ENCODE results near the gene DDX25.
A peak's percentile ranks its signal among the peaks of the same experiment; 100 is the strongest.

The DDX25 gene

GRCh38 chr11:125883375-125883774 is 20.9 kb upstream of the DDX25 start:
- Histone ChIP-seq H3K56ac (ENCODE audit: low read length) (no peak overlapping the region), H3K9ac (ENCODE audit: low read length) (no peak overlapping the region), H3K27ac (ENCODE audit: low read depth, low read length) (no peak overlapping the region), H3K4ac (ENCODE audit: low read depth, low read length) (no peak overlapping the region), H3K79me2 (ENCODE audit: control insufficient read depth, insufficient read depth, low read length) (no peaks in the 10 kb centered on the region), H4K8ac (ENCODE audit: low read depth, low read length) (no peak overlapping the region), H2BK120ac (ENCODE audit: low read depth, low read length) (no peak overlapping the region), H3K18ac (ENCODE audit: low read length) (no peak overlapping the region), H3K27me3 (ENCODE audit: insufficient read depth, low read length, poor library complexity) (no peaks in the 10 kb centered on the region), H4K5ac (ENCODE audit: low read length) (no peak overlapping the region), H3K4me3 (ENCODE audit: low read length) (no peak overlapping the region), H3K36me3 (ENCODE audit: control insufficient read depth, insufficient read depth, low read length) (no peaks in the 10 kb centered on the region), H2BK15ac (replicated peaks; ENCODE audit: low read depth) (no peak overlapping the region), H3K4me2 (ENCODE audit: low read length) (no peak overlapping the region), H3K4me1 (ENCODE audit: control insufficient read depth, low read depth, low read length) (no peaks in the 10 kb centered on the region), H3K79me1 (ENCODE audit: low read length) (no peaks in the 10 kb centered on the region), H2BK5ac (ENCODE audit: low read length) (no peak overlapping the region), H3K23ac (ENCODE audit: low read length) (no peak overlapping the region), H2AK5ac (ENCODE audit: low read length) (no peak overlapping the region)
- no CpG with 5 or more reads among the region's 8 CpGs for WGBS (ENCODE audit: extremely low coverage, insufficient coverage, low lambda C conversion rate)
- DNase-seq, result no peak

GRCh38 chr11:125886997-125887372 is 17.3 kb upstream of the DDX25 start:
- Histone ChIP-seq H3K9ac (ENCODE audit: low read length) (no peak overlapping the region), H3K79me1 (ENCODE audit: low read length) (no peaks in the 10 kb centered on the region), H3K27me3 (ENCODE audit: insufficient read depth, low read length, poor library complexity) (no peaks in the 10 kb centered on the region), H4K8ac (ENCODE audit: low read depth, low read length) (no peak overlapping the region), H2BK120ac (ENCODE audit: low read depth, low read length) (no peak overlapping the region), H3K36me3 (ENCODE audit: control insufficient read depth, insufficient read depth, low read length) (no peaks in the 10 kb centered on the region), H3K18ac (ENCODE audit: low read length) (no peak overlapping the region), H3K4ac (ENCODE audit: low read depth, low read length) (no peak overlapping the region), H3K4me3 (ENCODE audit: low read length) (no peak overlapping the region), H2AK5ac (ENCODE audit: low read length) (no peak overlapping the region), H2BK5ac (ENCODE audit: low read length) (no peak overlapping the region), H3K79me2 (ENCODE audit: control insufficient read depth, insufficient read depth, low read length) (peaks cover 2% of the 10 kb centered on the region), H3K4me2 (ENCODE audit: low read length) (no peak overlapping the region), H3K27ac (ENCODE audit: low read depth, low read length) (no peak overlapping the region), H4K5ac (ENCODE audit: low read length) (no peak overlapping the region), H3K56ac (ENCODE audit: low read length) (peak overlapping the region; percentile 90), H3K23ac (ENCODE audit: low read length) (no peak overlapping the region), H3K4me1 (ENCODE audit: control insufficient read depth, low read depth, low read length) (no peaks in the 10 kb centered on the region), H2BK15ac (replicated peaks; ENCODE audit: low read depth) (no peak overlapping the region)
- WGBS (ENCODE audit: extremely low coverage, insufficient coverage, low lambda C conversion rate), result no CpG with 5 or more reads among the region's 24 CpGs
- no peak for DNase-seq

- Histone ChIP-seq H3K4me3 (ENCODE audit: low read length) (peak within 1 kb of the TSS; percentile 39), H3K27ac (ENCODE audit: low read depth, low read length) (peak within 1 kb of the TSS; percentile 65), H3K79me1 (ENCODE audit: low read length) (no peaks in the 10 kb centered on the region)
Observed at GRCh38 chr11:125887373-125888324, 16.7 kb upstream of the DDX25 start, which contains the start of gene HYLS1. HYLS1 (plus strand) TSS chr11:125887668; CDS start chr11:125899369, 11,701 bp downstream.

GRCh38 chr11:125890447-125891100 is 13.7 kb upstream of the DDX25 start:
- no peak overlapping the region for H3K27ac ChIP-seq (ENCODE audit: low read depth, low read length)
- DNase-seq, result no peak
- no peak overlapping the region for H3K4me2 ChIP-seq (ENCODE audit: low read length)
- H3K9ac ChIP-seq (ENCODE audit: low read length), result no peak overlapping the region
- H3K4me1 ChIP-seq (ENCODE audit: control insufficient read depth, low read depth, low read length), result no peaks in the 10 kb centered on the region
- H3K27me3 ChIP-seq (ENCODE audit: insufficient read depth, low read length, poor library complexity), result no peaks in the 10 kb centered on the region
- no peak overlapping the region for H3K23ac ChIP-seq (ENCODE audit: low read length)
- peaks cover 3% of the 10 kb centered on the region for H3K36me3 ChIP-seq (ENCODE audit: control insufficient read depth, insufficient read depth, low read length)
- no peak overlapping the region for H4K5ac ChIP-seq (ENCODE audit: low read length)
- H3K56ac ChIP-seq (ENCODE audit: low read length), result no peak overlapping the region
- no peak overlapping the region for H2AK5ac ChIP-seq (ENCODE audit: low read length)
- H2BK5ac ChIP-seq (ENCODE audit: low read length), result no peak overlapping the region
- H3K79me2 ChIP-seq (ENCODE audit: control insufficient read depth, insufficient read depth, low read length), result peaks cover 3% of the 10 kb centered on the region
- H3K18ac ChIP-seq (ENCODE audit: low read length), result no peak overlapping the region
- no peak overlapping the region for H3K4ac ChIP-seq (ENCODE audit: low read depth, low read length)
- peaks cover 4% of the 10 kb centered on the region for H3K79me1 ChIP-seq (ENCODE audit: low read length)
- no peak overlapping the region for H2BK15ac ChIP-seq (replicated peaks; ENCODE audit: low read depth)
- no CpG with 5 or more reads among the region's 3 CpGs for WGBS (ENCODE audit: extremely low coverage, insufficient coverage, low lambda C conversion rate)
- no peak overlapping the region for H2BK120ac ChIP-seq (ENCODE audit: low read depth, low read length)
- H3K4me3 ChIP-seq (ENCODE audit: low read length), result no peak overlapping the region
- H4K8ac ChIP-seq (ENCODE audit: low read depth, low read length), result no peak overlapping the region

More at GRCh38 chr11:125887373-125888324, 16.7 kb upstream of the DDX25 start, which contains the start of gene HYLS1:
- no CpG with 5 or more reads among the region's 91 CpGs for WGBS (ENCODE audit: extremely low coverage, insufficient coverage, low lambda C conversion rate)
- peak; percentile 98 for DNase-seq
- H2BK120ac ChIP-seq (ENCODE audit: low read depth, low read length), result no peak within 1 kb of the TSS
- H2BK5ac ChIP-seq (ENCODE audit: low read length), result peak within 1 kb of the TSS; percentile 14
- no peaks in the 10 kb centered on the region for H3K36me3 ChIP-seq (ENCODE audit: control insufficient read depth, insufficient read depth, low read length)
- H2BK15ac ChIP-seq (replicated peaks; ENCODE audit: low read depth), result no peak within 1 kb of the TSS
- H3K27me3 ChIP-seq (ENCODE audit: insufficient read depth, low read length, poor library complexity), result no peaks in the 10 kb centered on the region
- H3K4me1 ChIP-seq (ENCODE audit: control insufficient read depth, low read depth, low read length), result no peaks in the 10 kb centered on the region
- peaks cover 2% of the 10 kb centered on the region for H3K79me2 ChIP-seq (ENCODE audit: control insufficient read depth, insufficient read depth, low read length)
- H3K56ac ChIP-seq (ENCODE audit: low read length), result peak within 1 kb of the TSS; percentile 90
- H2AK5ac ChIP-seq (ENCODE audit: low read length), result no peak within 1 kb of the TSS
- peak within 1 kb of the TSS; percentile 57 for H4K8ac ChIP-seq (ENCODE audit: low read depth, low read length)
- peak within 1 kb of the TSS; percentile 17 for H3K4ac ChIP-seq (ENCODE audit: low read depth, low read length)
- H3K23ac ChIP-seq (ENCODE audit: low read length), result no peak within 1 kb of the TSS
- no peak within 1 kb of the TSS for H4K5ac ChIP-seq (ENCODE audit: low read length)
- H3K18ac ChIP-seq (ENCODE audit: low read length), result peak within 1 kb of the TSS; percentile 23
- H3K9ac ChIP-seq (ENCODE audit: low read length), result peak within 1 kb of the TSS; percentile 79
- peak within 1 kb of the TSS; percentile 35 for H3K4me2 ChIP-seq (ENCODE audit: low read length)

DNA sequence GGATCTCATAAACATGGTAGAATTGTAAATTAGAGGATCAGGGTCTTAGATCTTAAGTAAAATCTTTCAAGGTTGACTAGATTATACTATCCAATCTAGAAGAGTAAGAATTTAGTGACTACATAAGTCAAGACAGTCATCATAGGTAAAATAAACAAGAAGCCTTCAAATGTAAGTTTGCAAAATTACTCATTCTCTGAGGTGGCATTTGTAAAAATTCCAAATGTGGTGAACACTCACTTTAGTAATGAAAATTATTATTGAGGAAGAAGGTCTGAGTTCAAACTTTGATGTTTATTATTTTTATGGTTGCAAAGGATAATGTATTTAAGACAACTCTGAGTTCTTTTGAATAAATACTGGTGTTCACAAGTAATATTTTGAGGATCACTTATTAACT is 12.2 kb upstream of the DDX25 start:
- peaks cover 6% of the 10 kb centered on the region for H3K79me1 ChIP-seq (ENCODE audit: low read length)
- DNase-seq, result no peak
- H2BK5ac ChIP-seq (ENCODE audit: low read length), result no peak overlapping the region

More for the DNA sequence above, 12.2 kb upstream of the DDX25 start:
- H2AK5ac ChIP-seq (ENCODE audit: low read length), result no peak overlapping the region
- H4K5ac ChIP-seq (ENCODE audit: low read length), result no peak overlapping the region
- no peak overlapping the region for H3K18ac ChIP-seq (ENCODE audit: low read length)
- H3K79me2 ChIP-seq (ENCODE audit: control insufficient read depth, insufficient read depth, low read length), result peaks cover 3% of the 10 kb centered on the region
- H3K4me1 ChIP-seq (ENCODE audit: control insufficient read depth, low read depth, low read length), result no peaks in the 10 kb centered on the region
- no peak overlapping the region for H2BK120ac ChIP-seq (ENCODE audit: low read depth, low read length)
- H3K9ac ChIP-seq (ENCODE audit: low read length), result no peak overlapping the region
- no peak overlapping the region for H3K4me3 ChIP-seq (ENCODE audit: low read length)
- no peak overlapping the region for H4K8ac ChIP-seq (ENCODE audit: low read depth, low read length)
- no peak overlapping the region for H3K4me2 ChIP-seq (ENCODE audit: low read length)
- H2BK15ac ChIP-seq (replicated peaks; ENCODE audit: low read depth), result no peak overlapping the region
- no peak overlapping the region for H3K27ac ChIP-seq (ENCODE audit: low read depth, low read length)
- H3K36me3 ChIP-seq (ENCODE audit: control insufficient read depth, insufficient read depth, low read length), result peaks cover 3% of the 10 kb centered on the region
- no peaks in the 10 kb centered on the region for H3K27me3 ChIP-seq (ENCODE audit: insufficient read depth, low read length, poor library complexity)
- no peak overlapping the region for H3K4ac ChIP-seq (ENCODE audit: low read depth, low read length)
- H3K23ac ChIP-seq (ENCODE audit: low read length), result no peak overlapping the region
- no peak overlapping the region for H3K56ac ChIP-seq (ENCODE audit: low read length)

Data from mesendoderm (in vitro differentiated cells).